Hindlimb muscle (tissue), 1 donor: ENCODE measurements around the gene HACD4. TPM values are rescaled to one million over a fixed set of nuclear protein-coding genes. Genes with fewer than 3 reads are reported as not detected.

Source experiments
- DNase-seq: peaks from one replicate; pipeline ENCODE4 v3.0.0-alpha.2; 2013
- polyA plus RNA-seq: library from polyadenylated mRNA; unstranded; fragments of 120-200 nt; gene quantifications from one replicate; pipeline ENCODE4 v1.2.1, GENCODE V29; 2013; ENCODE audit not compliant: insufficient read length

Gene HACD4
- polyA plus RNA-seq, 1 donor, result 1.4 TPM

- peak; percentile 59 for DNase-seq
Observed at GRCh38 chr9:20962536-20963225, 68.8 kb downstream of the HACD4 start.

- no peak for DNase-seq
Observed at GRCh38 chr9:20950707-20951106, 80.7 kb downstream of the HACD4 start.

Other genes starting within 250 kb of the HACD4 start
- gene IFNB1, start 46.3 kb upstream of the HACD4 start, polyA plus RNA-seq, result not detected
- gene IFNW1, start 110.2 kb upstream of the HACD4 start, polyA plus RNA-seq, result not detected
- not detected for gene IFNA21, start 135.0 kb upstream of the HACD4 start, polyA plus RNA-seq
- not detected for gene IFNA4, start 155.9 kb upstream of the HACD4 start, polyA plus RNA-seq
- gene IFNA7, start 170.6 kb upstream of the HACD4 start, polyA plus RNA-seq, result not detected
- not detected for gene IFNA10, start 175.5 kb upstream of the HACD4 start, polyA plus RNA-seq
- gene IFNA16, start 185.7 kb upstream of the HACD4 start, polyA plus RNA-seq, result not detected
- not detected for gene IFNA17, start 196.6 kb upstream of the HACD4 start, polyA plus RNA-seq
- not detected for gene IFNA14, start 208.4 kb upstream of the HACD4 start, polyA plus RNA-seq